HTR-8/SVneo (cell line): ENCODE measurements around the gene LPAR5.

Experiments used
- DNase-seq: peaks from one replicate; pipeline ENCODE4 v3.0.0; 2011; ENCODE audit warnings: low spot score, mixed read lengths; ENCODE audit not compliant: insufficient read length
- FAIRE-seq: peaks from 2 replicates; lab custom pipeline; 2011; peaks lifted over from hg19 to GRCh38; lab: Jason Lieb, UNC

LPAR5 gene

DNA sequence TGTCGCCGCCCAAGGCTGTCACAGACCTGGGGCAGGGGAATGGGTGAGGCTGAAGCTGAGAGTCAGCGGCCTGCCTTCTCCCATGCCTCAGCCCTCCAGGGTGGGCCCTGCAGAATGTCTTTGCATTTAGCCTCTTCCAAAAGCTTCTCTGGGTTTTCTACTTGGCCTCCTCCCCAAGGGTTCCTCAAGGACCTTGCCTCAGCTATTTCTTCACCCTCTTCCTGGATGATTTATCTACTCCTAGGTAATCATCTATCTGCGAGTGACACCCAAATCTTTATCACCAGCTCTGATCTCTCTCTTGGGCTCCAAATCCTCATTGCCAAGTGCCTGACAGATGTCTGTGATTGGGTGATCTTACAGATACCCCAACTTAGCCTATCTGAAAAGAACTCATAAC, 4.7 kb upstream of the LPAR5 start:
- FAIRE-seq: no peak
- no peak for DNase-seq

DNA sequence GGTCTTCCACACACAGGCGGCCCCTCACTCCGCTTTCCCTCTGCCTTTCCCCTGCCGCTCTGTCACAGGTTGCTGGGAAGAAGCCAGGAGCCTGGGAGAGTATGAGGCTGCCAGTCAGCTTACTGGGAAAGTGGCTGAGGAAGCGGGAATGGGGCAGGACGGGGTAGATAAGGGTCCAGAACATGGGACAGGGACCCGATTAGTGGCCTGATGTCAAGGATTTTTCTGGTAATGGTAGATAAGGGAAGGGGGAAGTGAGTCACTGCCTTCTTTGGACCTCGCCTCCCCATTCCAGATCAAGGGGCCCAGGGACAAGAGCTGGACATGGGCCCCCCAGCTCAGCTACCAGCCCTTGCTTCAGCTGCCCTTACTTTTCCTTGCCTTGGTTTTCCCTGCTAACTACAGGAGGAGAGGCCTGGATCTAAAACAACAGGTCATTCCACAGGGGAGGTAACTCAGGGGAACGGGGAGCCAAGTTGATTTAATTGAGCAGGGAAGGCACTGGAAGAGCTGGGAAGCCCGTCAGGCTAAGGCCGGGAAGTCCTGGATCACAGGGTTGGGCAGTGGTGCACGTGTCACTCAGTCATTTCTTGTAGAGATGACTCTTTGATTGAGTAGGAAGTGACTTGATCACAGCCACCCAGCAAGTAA, 3.5 kb upstream of the LPAR5 start:
- no peak for FAIRE-seq
- DNase-seq: no peak

DNA sequence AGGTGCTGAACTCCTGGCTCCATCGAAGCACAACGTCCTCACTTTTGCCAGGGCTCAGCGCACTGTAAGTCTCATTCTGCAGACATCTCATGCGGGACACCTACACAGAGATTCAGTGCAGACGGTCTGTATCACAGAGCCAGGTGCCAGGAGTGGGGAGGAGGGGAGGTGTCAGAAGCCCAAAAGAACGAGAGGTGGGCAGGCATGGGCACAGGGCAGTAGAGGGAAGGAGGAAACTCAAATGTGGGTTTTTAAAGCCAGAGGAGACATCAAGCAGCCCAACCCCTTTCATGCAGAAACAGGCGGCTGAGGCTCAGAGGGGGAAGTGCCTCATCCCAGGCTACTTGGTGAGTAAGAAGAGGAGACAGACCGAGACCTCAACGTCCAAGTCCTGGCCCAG, 2.5 kb upstream of the LPAR5 start:
- no peak for FAIRE-seq
- DNase-seq: no peak

DNA sequence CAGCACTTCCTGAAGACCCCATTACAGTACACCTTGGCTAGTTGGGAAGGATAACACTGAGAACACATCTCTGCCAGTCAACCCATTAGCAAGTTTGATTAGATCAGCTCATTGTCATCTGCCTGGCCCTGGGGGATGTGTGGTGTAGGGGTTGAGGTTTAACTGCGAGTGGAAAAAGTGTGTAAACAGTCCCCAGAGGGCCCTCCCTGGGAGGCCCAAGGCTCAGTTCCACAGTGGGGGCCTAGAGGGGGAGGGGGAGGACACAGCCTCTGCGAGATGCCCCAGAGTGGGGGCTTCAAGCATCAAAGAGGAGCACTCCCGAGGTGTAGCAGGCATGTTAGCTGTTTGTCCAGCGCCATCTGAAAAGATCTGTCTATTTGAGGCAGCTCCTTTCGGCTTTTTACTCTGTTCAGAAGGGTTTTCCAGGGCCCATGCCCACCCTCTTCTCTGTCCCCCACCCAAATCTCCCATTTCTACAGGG, 344 bp downstream of the LPAR5 start:
- DNase-seq (no peak), FAIRE-seq (no peak)

DNA sequence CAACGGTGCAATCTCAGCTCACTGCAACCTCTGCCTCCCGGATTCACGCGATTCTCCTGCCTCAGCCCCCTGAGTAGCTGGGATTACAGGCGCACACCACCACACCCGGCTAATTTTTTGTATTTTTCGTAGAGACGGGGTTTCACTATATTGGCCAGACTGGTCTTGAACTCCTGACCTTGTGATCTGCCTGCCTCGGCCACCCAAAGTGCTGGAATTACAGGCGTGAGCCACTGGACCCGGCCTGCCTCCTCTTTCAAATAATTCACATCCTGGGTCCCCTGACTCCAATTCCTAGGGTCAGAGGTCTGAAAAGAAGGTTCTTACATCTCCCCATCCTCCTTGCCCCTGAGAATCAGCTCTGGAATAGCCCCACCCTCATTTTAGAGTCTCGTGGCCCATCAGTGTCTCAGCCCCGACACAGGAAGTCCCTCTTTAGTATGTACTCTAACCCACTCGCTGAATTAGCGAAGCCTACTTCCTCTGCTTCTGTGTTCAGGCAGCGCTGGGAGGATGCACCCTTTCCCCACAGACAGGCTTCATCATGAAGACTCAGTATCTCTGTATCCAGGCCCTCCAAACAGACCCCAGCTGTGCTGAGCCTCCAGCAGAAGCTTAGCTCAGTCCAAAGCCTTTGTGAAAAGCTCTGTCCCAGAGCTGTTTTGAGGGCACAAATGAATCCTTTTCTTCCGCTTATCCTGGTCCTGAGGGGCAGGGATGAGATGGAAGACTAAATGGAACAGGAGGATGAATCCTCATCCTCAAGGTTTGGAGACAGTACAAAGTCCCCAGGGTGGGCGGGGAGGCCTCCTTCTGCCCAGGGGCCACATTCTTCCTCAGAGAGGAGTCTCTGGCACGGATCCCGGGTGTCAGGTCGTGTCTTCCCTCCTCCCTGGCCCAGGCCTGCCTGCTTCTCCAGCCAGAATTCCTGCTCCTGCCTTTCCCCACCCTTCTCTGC, 3.5 kb downstream of the LPAR5 start:
- FAIRE-seq (no peak), DNase-seq (no peak)

DNA sequence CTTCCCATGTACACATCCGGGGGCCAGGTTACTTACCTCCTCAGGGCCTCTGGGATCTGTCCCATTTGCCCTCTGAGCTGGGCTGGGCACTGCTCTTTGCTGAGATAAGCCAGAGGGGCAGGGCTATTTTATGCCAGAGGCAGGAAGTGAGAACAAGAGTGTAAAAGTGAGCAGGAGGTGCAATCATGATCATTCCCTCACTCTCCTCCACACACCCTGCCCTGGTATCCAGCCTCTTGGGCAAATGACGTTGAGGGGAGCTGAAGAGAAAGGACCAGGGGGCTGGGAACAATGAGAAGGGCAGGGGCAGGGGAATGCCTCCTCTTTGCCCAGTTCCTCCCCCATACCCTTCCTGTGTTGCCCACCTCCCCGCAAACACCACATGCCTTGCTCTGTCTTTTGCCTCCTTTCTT, 4.2 kb downstream of the LPAR5 start:
- DNase-seq (no peak), FAIRE-seq (no peak)

DNA sequence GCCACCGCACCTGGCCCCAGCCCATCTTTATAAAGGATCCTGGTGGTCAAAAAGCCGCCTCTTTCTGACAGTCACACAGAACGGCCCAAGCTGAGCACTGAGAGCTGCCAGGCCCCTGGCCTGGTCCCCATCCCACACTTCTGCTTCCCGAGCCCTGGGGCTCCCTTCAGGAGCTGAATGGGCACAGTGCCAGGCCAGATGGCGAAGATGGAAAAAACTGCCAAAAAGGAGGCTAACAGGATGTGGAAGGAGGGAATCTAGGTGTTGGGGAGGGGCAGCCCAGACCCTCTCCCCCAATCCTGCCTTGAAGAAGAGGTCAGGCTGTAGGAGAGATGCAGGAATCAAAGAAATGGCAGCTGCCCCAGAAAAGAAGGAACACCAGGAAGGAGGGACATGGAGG, 5.0 kb downstream of the LPAR5 start:
- no peak for FAIRE-seq

DNA sequence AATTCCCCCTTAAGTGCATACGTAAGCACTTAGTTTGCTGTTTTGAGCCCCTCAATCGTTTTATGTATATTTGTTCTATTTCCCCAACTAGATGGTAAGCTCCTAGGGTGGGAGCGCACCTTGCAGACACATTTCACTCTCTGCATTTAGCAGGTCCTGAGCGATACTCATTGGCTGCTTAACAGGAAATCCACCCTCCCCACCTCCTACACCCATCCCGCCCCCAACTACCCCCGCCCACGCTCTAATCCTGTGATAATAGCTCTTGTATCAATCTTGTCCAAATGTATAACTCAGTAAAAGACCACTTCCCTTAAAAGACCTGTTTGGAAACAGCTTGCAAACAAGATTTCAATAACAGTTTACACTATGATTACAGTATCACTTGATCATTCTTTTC, 8.1 kb downstream of the LPAR5 start:
- FAIRE-seq (no peak), DNase-seq (no peak)

More for the DNA sequence above, 5.0 kb downstream of the LPAR5 start:
- no peak for DNase-seq

DNA sequence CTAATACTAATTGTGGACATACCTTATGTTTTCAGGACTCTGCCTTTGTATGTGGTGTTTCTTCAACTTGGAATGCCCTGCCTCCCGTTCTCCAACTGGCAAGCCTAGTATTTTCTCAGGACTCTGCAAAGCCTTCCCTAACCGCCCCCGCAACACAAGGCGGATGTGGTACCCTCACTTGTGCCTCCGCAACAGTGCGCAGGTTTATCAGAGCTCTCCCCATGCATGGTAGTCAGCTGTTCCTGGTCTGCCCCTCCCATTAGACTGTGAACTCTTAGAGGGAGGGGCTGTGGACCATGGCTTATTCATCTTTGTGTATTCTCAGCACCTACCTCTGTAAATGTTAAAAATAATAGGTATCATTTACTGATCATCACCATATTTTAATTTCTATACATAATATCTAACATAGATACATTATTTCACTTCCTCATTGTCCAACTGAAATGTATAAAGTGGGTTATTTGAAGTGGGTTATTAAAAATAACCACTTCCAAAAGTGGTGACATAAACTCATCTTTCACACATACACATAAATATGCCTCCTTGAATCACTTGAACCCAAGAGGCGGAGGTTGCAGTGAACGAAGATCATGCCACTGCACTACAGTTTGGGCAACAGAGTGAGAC, 9.0 kb downstream of the LPAR5 start:
- DNase-seq: no peak
- no peak for FAIRE-seq

DNA sequence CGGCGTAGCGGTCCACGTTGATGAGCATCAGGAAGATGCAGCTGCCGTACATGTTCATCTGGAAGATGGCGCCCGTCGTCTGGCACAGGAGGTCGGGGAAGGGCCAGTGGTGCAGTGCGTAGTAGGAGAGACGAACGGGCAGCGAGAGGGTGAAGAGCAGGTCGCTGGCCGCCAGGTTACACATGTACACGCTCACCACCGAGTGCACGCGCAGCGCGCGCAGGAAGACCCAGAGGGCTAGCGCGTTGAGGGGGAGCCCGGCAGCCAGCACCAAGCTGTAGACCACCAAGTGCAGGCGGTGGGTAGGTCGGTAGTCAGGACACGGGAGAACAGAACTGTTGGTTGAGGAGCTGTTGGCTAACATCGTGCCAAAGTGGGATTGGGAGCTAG, 14.9 kb downstream of the LPAR5 start:
- DNase-seq: no peak
- FAIRE-seq: no peak

DNA sequence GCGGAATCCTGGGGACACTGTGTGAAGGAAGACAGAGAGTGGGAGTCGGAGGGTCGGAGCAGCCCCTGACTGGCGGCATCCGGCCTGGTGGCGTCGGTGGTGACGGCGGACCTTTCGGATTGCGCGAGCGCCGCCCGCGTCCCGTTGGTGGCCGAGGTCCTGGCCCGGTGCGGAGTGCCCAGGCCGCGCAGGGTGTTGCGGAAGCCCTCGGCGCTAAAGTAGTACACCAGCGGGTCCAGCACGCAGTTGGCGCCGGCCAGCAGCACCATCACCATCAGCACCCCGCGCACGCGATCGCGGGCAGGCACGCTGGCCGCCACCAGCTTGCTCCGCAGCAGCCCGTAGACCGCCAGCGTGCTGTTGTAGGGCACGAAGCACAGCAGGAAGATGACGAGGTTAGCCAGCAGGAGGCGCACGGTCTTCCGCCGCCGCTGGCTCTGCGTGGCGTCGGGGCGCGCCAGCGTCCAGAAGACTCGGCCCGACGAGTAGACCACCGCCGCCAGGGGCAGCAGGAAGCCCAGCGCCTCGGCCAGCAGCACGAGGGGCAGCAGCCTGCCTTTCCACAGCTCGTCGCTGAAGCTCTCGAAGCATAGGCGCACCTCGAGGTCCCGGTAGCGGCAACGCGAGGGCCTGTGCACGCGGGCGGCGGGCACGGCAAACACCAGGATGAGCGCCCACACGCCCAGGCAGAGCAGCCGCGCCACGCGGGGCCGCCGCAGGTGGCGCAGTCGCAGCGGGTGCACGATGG, 15.4 kb downstream of the LPAR5 start:
- FAIRE-seq (no peak), DNase-seq (no peak)

DNA sequence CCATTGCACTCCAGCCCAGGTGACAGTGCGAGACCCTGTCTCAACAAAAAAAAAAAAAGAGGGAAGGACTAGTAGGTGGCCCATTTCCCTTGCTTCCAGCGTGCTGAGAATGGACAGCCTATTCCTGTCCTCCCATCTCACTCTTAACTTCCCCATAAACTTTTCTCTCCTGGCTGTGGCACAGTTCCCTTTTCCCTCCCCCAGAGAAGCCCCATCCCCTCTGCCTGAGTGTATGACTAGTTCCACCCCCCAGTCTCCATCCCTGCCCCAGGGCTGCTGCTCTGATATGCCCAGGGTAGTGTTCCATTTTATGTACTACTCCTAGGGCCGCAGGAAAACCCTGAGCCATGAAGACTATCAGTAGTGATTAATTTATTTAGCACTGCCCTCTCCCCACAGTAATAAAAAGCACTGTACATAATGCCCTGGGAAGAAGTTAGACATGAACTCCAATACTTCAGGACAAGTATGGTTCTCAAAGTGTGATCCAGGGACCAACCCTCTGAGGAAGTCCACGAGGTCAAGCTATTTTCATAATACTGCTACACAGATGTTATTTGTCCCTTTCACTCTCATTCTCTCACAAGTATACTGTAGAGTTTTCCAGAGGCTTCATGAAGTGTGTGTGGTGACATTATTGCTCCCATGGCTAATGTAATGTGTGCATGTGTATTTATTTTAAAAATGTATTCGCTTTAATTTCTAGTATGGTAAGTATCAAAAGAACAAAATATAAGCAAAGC, 17.1 kb downstream of the LPAR5 start:
- FAIRE-seq: no peak
- DNase-seq: no peak

DNA sequence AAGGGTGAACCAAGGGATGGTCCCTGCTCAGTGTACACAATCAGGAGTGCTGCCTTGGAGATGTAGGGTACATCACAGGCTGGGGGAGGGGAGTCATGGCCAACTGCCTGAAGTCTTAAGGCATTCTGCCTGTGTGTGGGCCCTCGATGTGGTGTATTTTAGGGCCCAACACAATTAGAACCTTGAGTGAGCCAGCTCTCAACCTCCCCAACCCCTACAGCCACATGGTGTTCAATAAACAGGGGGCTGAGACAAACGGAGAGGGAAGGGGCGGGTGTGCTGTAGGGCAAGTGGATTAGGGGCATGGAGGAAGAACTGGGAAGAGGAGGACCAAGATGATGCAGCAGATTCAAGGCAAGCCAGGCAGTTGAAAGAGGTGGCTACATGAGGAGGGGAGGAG, 20.0 kb downstream of the LPAR5 start:
- no peak for FAIRE-seq
- no peak for DNase-seq

DNA sequence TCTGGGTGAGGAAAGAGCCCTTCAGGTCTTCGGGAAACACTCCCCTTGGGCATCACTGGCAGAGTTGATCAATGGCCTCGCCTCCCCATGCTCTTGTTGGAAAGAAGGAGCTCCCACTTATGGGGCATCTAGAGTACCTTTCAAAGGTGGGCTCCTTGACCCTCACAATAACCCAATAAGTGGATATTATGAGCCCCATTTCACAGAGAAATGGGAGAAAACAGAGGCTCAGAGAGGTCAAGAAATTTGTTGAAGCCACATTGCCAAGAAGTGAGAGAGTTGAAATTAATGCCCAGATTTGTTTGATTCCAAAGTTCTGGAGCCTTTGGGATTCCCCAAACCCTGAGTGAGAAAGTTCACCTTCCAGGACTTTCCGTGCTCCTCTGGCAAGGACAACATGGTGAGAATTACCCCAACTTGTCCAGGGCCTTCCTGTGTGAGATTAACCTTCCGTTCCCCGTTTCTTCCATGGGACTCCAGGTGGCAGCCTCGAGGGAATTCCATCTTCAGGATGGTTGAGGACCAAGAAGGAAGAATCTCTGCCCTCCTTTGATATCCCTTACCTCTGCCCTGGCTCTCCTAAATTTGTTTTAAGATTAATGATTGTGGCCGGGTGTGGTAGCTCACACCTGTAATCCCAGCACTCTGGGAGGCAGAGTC, 21.1 kb downstream of the LPAR5 start:
- FAIRE-seq (no peak), DNase-seq (no peak)

DNA sequence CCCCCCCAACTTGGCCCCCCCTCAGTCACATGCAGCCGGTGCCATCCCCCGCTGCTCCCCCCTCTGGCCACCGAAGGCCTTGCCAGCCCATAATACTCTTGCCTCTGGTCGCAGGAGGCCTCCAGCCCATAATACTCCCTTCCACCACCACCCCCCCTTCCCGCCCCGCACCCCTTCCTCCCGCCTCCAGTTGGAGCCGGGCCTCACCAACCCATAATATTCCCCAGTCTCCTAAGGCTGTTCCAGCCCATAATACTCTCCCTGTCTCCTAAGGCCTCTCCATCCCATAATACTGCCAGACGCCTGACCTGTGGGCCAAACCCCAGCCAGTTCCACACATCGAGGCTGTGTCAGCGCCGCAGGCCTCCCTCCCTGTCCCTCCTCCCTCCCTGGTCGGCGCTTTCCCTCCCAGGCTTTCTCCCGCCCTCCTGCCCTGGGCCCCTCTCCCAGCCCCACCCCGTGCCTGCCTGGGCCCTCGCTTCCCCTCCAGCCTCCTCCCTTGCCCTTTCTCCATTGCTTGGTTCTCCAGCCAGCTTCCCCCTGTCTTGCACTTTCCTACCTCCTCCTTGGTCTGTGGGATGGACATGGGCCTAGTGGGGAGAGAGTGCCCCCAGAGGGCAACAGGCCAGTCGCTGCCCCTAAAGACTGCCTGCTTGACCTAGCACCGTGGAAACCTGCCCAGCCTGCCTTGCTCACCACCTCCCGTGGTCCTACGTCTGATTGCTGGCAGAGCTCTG, 21.8 kb downstream of the LPAR5 start:
- peak; percentile 89 for DNase-seq
- FAIRE-seq: peak; percentile 91

DNA sequence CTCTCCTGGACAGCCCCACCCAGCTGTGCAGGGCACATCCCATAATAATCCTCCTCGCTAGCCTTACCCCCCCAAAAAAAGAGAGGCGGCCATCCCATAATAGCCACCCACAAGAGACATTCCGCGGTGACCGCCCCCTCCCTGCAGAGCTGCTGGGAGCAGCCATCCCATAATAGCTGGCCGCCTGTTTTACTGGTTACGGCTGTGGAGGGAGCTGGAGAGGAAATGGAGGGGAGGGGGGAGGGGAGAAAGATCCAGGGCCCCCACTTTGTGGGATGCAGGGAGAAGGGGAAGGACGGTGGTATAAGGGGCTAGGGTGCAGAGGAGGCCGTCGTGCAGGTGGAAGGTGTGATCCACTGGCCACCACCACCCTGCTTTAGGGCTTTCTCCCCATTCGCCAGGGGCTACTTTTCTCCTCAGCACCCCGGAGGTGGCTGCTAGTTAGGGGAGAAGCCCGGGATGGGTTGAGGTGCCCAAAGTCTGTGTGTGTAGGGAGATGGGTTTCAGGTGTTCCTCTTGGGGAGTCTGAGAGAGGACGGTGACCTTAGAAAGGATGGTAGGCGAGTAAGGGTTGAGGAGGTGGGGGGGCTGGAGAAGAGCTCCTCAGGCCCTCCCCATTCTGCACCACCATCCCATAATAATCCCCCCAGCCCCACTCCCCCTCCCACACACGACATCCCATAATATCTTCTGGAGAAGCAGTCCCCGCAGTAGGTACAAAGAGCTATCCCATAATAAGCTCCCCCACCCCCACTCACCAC, 22.6 kb downstream of the LPAR5 start:
- DNase-seq (no peak), FAIRE-seq (peak; percentile 73)

DNA sequence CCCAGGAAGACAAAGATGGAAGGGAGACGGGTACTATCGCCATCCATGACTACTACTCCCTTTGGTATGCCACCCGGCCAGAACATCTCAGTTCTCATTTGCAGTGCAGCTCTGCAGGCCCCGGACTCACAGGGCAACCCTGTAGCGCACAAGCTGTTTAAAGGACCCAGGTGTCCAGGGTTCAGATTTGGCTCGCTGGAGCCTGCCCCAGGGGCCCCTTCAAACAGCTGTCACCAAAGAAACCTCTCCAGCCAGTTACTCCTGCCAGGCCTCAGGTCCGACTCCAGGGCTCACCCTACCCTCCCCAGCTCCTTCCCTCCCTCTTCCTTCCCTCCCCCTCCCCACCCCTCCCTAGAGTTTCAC, 23.1 kb downstream of the LPAR5 start:
- no peak for FAIRE-seq

DNA sequence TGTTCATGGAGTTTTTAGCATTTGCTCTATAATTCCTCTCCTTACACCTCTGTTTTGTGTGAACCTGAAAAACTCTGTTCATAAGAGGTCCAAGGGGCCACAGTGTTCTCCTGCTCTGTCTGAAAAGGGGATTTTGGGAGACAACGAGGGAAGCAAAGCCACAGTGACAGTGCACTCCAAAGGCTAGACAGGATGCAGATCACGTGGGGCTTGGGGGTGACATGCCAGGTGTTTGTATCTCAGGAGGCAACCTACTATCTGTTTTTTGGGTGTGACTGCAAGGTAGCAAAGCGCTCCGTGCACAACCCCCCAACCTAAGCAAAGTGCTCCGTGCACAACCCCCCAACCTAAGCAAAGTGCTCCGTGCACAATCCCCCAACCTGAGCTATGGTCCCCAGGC, 23.5 kb downstream of the LPAR5 start:
- DNase-seq (no peak), FAIRE-seq (no peak)

More for the DNA sequence above, 23.1 kb downstream of the LPAR5 start:
- no peak for DNase-seq
